GM19438 (cell line): Measurements from ENCODE around the gene PARP12.

Source experiments
- ATAC-seq: cut with Tn5 transposase; IDR thresholded peaks from one replicate; pipeline ENCODE4 v1.9.1; 2021; ENCODE audit warnings: low read depth; ENCODE audit not compliant: unreplicated experiment

Gene PARP12

GRCh38 chr7:140036224-140036962, 26.4 kb downstream of the PARP12 start:
- no peak for ATAC-seq

DNA sequence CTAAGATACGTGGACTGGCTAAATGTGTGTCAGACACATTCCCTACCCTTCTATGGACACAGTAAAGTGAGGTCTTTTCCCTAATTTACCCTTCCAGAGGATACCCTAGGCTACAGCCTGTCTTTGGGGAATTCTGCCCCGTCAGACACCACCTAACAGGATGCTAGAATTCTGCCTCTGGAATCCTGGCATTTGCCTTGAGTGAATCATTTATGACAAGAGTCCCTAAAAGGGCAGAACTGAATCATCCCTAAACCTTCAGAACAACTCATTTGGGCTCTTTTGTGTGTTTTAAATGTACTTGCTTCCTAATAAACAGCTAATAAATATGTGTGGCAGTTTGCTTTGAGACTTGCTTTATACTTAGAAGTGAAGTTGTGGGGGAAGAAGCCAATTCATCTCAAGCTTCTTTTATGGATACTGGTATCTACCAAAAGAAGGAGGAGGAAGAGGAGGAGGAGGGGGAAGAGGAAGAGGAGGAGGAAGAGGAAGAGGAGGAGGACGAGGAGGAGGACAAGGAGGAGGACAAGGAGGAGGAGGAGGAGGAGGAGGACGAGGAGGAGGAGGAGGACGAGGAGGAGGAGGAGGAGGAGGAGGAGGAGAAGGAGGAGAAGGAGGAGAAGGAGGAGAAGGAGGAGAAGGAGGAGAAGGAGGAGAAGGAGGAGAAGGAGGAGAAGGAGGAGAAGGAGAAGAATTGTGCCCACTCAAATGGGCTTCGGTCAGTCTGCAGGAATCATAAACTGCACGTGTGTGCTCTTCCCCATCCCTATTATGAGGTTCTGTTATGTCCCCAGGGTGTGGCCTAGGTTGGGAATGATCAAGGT, 27.1 kb downstream of the PARP12 start:
- ATAC-seq, result no peak

DNA sequence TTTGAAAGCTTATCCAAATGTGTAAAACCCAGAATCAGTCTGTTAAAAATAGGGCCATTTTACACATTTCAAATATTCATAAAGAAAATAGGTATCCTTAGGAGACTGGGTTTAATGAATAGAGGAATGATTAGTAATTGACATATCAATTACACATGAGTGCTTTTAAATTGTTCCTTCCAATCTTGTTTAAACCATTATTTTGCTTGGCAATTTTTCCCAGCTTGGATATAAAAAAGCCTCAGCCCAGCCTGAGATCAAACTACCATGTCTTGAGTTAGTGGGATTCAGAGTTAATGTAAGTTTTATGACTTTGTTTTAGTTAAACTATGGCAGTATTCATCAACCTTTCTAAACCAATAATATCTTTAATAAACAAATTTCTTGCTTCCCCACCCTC, 28.3 kb downstream of the PARP12 start:
- ATAC-seq, result no peak

DNA sequence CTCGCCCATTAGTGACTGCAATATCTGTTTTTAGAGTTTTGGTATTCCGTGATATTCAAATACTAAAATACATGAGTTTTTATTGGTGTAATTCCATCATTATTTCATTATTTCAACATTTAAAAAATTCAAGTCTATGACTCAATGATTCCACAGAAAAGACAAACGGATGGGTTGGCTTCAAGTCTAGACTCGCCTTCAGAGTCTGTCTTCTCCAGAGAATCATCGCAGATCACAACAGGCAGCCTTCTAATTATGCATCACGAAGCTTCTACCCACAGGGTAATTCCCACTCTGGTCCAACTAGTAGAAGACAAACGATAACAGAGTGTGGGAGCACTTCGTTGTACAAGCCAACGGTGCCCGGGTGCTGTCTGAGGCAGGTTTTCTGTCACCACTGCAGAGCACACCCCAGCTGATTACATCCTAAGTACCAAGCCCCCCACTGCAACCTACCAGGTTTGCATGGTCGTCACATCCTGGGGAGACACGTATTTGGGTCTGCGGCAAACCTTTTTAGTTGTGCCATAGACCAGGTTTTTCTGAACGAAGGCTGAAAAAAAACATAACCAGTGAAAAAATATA, 28.9 kb downstream of the PARP12 start:
- ATAC-seq, result no peak

GRCh38 chr7:140033036-140033435, 29.7 kb downstream of the PARP12 start:
- ATAC-seq, result no peak

DNA sequence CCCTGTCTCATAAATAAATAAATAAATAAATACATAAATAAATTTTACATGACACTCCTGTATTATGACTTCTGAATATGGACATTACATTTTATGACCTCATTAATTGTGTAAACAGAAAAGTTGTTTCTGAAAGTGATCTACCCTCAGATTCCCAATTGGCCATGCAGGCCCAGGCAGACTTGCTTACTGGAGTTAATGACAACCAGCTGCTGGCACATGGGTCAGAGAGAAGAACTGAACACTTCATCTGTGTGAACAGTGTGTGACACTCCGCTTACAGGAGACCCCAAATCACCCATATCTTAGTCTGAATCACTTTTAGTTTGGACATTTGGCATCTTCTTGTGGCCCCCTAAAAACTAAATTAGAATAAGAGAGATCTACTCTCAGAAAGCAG, 31.4 kb downstream of the PARP12 start:
- no peak for ATAC-seq

GRCh38 chr7:140029072-140029471, 33.7 kb downstream of the PARP12 start:
- ATAC-seq, result no peak

- no peak for ATAC-seq
Observed at GRCh38 chr7:140028311-140028710, 34.4 kb downstream of the PARP12 start.

DNA sequence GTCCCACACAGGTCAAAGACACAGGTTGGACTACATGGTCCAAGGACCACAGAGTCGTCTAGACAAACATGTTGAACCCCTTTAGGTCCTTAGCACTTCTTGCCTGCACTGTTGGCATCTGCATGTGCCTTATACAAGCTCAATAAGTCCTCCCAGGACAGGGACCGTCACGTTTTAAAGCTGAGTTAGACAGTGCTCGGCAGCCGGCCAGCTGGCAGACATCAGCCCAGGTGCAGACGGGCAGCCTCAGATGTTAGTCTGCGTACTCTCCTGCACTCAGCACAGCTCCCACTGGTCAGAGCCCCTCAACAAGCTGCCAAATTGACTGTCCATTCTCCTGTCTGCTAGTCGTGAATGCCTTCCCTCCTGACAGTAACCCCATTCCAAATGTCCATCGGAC, 34.9 kb downstream of the PARP12 start:
- no peak for ATAC-seq

DNA sequence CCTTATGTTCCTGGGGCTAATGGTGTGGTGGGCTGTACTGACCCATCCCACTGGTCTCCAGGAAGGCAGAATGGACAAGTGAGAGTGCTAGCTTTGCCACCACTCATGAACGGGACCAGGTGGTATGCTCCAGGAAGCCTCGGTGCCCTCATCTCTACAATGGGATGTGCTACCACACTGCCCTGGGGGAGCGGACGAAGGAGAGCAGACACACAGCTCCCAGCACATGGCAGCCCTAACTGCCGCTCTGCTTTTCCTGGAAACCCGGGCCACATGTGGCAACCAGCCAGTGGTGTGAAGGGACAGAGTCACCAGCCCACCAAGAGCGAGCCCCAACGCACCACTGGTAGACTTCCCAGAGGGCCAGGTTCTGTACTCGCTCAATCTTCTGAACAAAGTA, 35.8 kb downstream of the PARP12 start:
- ATAC-seq, result no peak

DNA sequence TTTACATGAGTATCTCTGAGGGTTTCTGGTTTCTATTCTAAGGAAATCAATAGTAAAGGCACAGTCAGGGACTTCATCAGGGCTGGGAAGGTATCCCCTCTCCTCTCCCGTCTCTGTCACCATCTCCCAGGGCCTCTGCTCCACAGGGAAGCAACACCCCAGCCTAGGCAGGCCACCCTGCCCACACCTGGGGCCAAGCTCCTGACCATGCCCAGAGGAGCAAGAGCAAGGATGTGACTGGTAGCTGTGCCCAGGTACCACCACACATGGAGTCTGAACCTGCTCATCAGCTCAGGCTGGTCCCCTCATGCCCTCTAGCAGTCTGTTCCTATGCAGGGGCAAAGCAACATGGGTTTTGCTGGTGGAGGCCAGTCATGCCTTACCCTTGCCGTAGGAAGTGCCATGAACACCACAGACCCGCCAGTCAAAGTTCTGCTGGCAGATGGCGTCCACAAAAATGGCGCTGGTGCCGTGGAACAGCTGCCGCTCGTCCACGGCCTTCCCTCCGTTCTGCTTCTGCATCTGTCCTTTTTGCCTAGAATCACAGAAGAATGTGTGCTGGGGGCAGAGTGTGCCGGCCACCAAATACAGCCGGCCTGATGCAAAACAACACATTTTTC, 36.8 kb downstream of the PARP12 start:
- ATAC-seq, result no peak

- no peak for ATAC-seq
Observed at GRCh38 chr7:140025241-140025640, 37.5 kb downstream of the PARP12 start.

- ATAC-seq, result no peak
Observed at GRCh38 chr7:140024585-140024984, 38.2 kb downstream of the PARP12 start.

GRCh38 chr7:140023728-140024127, 39.0 kb downstream of the PARP12 start:
- ATAC-seq, result no peak

DNA sequence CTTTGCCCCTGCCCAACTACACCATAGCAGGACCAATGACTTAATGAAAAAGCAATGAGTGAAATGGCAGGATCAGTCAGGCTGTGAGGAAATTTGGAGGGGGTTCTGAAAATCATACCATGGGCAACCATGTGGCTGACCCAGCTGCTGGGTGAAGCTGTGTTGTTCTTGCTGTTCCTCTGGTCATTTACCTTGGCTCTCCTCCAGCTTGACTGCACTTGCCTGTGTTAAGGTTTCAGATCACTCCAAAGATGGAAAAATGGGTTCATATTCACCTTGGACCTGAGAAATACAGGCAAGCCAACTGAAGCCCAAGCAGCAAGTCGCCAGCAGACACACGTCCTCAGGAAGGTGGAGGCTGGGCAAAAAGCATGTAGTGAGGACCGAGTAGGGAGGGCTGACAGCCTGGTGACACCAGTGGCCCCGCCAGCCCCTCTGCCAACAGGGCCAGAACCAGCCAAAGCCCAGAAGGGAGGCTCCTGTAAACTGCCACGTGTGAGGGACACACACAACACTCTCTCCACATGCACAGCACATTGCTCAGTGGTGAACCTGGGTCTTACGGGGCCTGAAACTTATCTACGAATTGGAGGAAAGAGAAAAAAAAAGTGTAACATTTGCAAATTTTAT, 40.1 kb downstream of the PARP12 start:
- no peak for ATAC-seq

DNA sequence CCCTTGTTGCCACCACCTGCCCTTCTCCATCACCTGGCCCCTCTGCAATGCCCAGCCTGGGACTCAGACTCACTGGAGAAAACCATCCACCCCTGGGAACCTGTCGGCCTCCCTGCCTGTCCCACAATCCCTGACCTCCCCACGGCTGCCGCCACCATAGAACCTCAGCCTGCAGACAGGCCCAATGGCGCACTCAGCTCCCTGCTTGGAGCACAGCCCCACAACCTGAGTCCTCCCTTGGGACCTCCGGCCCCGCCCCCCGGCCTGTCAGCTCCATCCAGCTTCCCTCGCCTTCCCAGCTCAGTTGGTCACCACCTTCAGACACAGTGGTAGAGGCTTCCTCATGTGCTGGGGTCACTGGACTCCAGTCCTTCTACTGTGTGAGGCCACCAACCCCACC, 41.1 kb downstream of the PARP12 start:
- no peak for ATAC-seq

- ATAC-seq, result no peak
Observed at GRCh38 chr7:140019606-140020005, 43.1 kb downstream of the PARP12 start.

DNA sequence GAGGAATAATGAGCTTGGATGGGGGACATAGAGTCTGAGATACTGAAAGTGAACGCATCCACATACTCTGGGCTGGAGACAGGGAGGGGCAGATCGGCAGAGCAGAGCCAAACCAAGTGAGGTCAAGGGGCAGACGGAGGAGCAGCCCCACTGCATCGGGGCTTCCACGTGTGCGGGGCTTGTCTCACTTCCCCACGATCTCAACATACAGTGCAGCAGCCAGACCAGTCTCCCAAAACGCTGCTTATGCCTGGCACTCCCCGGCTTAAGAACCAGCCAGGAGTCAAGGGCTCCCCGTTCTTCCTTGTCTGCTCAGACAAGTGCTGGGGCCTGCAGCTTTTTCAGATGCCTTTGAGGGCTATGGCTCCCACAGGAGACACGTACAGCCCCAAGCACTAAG, 43.6 kb downstream of the PARP12 start:
- ATAC-seq, result no peak

DNA sequence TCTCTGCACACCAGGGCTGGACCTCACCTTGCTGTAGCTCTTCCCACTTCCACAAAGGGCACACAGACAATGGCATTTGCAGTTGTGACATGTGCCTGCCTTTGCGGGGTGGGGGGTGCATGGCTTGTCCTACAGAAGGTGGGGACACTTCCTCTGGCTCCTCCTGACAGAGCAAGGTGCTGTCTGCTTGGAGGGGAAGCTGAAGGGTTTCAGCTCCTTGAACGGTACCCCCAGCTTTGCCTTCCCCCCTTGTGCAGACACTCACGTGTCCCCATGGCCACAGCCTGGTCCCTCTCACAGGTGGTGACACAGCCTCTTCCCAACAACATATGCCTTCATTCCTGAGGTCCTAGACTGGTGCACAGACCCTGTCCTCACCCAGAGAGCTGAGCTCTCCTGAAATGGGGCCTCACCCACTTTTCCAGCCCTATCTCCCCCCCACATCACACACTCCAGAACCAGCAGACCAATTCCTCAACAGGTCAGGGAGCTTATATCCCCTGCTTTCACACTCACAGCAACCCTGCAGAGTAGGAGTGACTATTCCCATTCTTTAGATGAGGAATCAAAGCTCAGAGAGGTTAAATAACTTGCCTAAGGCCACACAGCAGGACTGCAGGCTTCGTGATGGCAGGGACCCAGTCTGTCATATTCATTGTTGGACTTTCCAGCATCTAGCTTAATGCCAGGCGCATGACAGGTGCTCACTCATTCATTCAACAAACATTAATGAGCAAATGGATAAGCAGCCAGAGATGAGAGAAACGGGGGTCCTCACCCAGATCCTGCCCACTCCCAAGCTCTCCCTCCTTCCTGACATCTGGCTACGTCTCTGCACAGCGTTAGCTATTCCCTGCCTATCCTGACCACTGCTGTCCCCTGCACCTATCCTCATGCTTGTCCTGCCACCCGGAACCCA, 44.4 kb downstream of the PARP12 start:
- no peak for ATAC-seq

GRCh38 chr7:140017543-140017942, 45.2 kb downstream of the PARP12 start:
- ATAC-seq, result no peak
